ENCODE measurements around the gene CD200.
A peak's percentile ranks its signal among the peaks of the same experiment; 100 is the strongest.

Gene CD200

DNA sequence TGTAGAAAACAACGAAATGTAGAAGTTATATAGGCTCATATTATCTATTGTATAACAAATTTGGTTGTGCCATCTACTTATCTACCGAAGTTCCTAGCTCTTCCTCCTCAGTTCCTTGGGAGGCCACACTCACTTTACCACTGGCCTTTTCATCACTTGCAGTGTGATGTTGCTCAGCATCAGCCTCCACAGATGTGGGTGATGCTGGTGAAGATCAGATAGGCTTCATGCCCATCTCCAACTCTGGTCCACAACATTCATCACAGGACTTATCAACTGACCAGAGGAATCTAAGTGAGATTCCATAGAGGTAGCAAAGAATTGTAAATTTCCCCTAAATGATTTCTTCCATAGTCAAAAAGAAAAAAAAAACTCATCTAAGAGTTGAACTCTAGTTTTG lies 8.4 kb downstream of the CD200 start:
- Mint-ChIP-seq H3K36me3 (ENCODE audit: low read depth) (peaks cover 79% of the 10 kb centered on the region), H3K4me3 (peak overlapping the region; percentile 16), H3K27me3 (no peaks in the 10 kb centered on the region), H3K9me3 (no peaks in the 10 kb centered on the region), H3K27ac (peak overlapping the region; percentile 39), H3K4me1 (peaks cover 59% of the 10 kb centered on the region)
- DNase-seq (no peak), ATAC-seq (no peak)

DNA sequence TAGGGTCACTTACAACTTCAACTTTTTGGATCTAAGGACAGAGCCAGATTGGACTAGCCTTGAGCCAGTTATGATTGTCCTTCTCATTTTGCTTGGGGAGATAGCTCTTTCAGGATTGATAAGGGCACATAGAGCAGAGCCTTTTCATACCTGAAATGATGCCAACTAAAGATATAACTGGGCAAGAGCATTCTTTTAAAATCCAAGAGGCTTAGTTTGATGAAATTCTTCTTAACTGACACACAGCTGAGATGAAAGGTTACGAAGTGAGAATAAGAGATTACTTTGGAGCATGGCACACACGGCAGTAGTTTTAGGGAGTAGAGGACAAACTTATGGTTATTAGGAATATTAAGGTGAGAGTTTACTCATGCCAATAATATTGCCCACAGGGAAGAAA lies 12.7 kb downstream of the CD200 start:
- no peaks in the 10 kb centered on the region for H3K9me3 Mint-ChIP-seq
- peak overlapping the region; percentile 33 for H3K27ac Mint-ChIP-seq
- peaks cover 89% of the 10 kb centered on the region for H3K36me3 Mint-ChIP-seq (ENCODE audit: low read depth)
- H3K27me3 Mint-ChIP-seq: no peaks in the 10 kb centered on the region
- peaks cover 61% of the 10 kb centered on the region for H3K4me1 Mint-ChIP-seq
- no peak for DNase-seq
- H3K4me3 Mint-ChIP-seq: no peak overlapping the region
- no peak for ATAC-seq

DNA sequence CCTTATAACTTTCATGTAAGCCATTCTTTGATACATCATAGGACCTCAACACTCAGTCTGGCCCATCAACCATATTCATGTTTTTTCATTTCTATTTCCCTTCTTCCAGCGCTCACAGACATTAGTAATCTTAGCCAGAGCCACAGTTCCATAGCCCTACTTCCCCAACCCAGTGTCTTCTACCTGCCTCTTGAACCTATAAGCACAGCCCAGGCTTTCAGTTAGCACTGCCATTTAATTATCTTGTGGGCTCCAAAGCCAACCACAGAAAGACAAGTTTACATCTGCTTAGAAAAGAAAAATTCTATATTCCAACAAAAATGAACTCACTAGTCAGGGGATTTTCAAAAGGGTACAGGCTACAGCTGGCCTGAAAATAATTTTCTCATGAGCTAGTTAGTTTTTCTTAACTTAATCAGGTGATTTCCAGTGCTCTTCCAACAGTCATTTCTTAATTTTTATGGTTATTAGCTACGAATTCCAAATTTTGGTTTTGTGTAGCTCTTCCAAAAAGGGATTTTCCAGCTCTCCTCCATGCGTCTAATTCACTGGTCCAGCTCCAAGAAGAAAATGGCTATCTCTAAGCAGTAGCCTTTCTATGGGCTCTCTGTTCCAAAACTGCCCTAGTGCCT lies 13.7 kb downstream of the CD200 start:
- Mint-ChIP-seq H3K27me3 (no peaks in the 10 kb centered on the region), H3K27ac (peak overlapping the region; percentile 33), H3K4me3 (no peak overlapping the region), H3K4me1 (peaks cover 58% of the 10 kb centered on the region), H3K36me3 (ENCODE audit: low read depth) (peaks cover 89% of the 10 kb centered on the region), H3K9me3 (no peaks in the 10 kb centered on the region)
- ATAC-seq (no peak), DNase-seq (no peak)

DNA sequence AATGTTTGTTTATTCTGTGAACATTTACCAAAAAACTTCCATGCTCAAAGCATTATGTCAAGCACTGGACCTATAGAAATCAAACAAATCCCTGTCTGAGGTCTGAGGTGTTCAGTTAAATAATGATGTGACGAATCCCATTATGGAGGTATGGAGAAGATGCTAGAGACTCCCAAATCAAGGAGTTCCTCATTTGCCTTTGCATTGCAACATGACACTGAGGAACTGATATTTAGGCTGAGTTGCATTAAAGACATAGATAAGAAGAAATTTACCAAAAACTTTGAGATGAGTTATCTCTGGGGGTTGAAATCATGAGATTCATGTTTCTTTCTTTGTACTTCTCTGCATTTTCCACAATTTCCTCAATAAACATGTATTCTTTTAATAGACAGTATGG lies 16.0 kb downstream of the CD200 start:
- Mint-ChIP-seq H3K27me3 (no peaks in the 10 kb centered on the region), H3K9me3 (no peaks in the 10 kb centered on the region), H3K4me1 (peaks cover 55% of the 10 kb centered on the region), H3K4me3 (no peak overlapping the region), H3K36me3 (ENCODE audit: low read depth) (peaks cover 97% of the 10 kb centered on the region), H3K27ac (no peak overlapping the region)
- ATAC-seq (no peak), DNase-seq (no peak)

DNA sequence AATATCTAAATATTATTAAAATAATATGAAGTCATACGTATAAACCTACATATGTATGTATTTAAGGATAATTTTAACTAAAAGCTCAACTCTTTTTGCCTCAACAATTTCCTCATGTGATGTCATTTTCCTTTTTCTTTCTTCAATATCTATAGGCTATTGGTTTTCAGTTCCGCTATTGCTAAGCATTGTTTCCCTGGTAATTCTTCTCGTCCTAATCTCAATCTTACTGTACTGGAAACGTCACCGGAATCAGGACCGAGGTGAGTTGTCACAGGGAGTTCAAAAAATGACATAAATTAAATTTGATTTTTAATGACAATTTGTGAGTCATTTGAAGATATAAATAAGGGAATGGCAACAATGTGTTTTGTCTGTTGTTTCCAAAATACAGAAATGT lies 16.6 kb downstream of the CD200 start:
- peaks cover 52% of the 10 kb centered on the region for H3K4me1 Mint-ChIP-seq
- H3K36me3 Mint-ChIP-seq (ENCODE audit: low read depth): peaks cover 98% of the 10 kb centered on the region

DNA sequence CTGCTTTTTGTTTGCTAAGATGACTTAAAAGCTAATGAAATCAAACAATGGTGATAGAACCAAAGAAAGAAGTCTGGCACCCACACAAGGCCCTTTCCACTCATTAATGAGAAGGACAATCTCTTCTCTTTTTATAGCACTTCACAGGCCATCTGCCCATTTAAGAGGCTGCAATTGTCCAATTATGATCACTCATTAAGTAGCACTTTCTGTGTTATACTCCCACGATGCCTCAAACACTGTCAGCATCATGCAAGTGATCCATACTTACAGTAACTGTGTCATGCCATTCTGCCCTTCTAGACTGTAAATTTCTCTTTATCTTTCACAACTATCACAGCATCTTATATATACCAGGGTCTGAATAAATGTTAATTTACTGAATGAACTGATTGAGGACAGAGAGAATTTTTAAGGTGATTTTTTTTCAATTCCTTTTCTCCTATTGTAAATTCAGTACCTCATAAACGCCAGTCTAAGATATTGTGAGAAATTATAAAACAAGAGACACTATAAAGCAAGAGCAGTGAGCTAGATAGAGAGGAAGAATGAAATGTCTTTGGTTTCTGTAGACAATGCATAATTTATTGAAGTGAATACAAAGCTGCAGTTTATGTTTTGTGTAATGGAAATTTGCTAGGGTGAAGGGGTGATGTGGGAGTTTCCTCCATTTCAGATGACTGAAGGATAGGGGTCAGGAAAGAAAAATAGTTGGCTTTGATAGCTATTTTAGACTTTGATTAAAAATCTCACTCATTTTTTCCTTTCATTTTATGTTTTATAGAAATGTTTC lies 17.3 kb downstream of the CD200 start:
- Mint-ChIP-seq H3K4me3 (peak overlapping the region; percentile 1), H3K27me3 (no peaks in the 10 kb centered on the region), H3K36me3 (ENCODE audit: low read depth) (peaks cover 98% of the 10 kb centered on the region), H3K4me1 (peaks cover 53% of the 10 kb centered on the region), H3K9me3 (no peaks in the 10 kb centered on the region), H3K27ac (peak overlapping the region; percentile 24)
- ATAC-seq: peak; percentile 24
- DNase-seq: no peak

More for the DNA sequence above, 16.6 kb downstream of the CD200 start:
- no peak for ATAC-seq
- Mint-ChIP-seq H3K9me3 (no peaks in the 10 kb centered on the region), H3K27ac (no peak overlapping the region), H3K4me3 (no peak overlapping the region), H3K27me3 (no peaks in the 10 kb centered on the region)
- DNase-seq: no peak

DNA sequence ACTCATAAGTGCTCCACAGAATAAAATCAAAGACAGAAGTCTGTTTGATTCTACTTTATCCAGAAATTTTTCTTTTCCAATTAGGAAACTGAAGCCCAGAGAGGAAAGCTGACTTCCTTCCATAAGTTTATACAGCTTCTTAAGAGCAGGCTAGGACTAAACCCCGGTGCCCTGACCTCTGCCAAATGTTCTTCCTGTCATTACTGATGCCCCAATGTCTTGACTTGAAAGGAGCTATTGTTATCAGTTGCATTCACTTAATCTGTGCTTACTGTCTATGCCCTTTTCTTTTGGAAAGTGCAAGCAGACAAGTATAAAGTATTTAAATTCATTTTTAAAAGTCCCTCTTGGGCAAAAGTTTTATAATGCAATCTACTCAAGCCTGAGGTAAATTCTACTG lies 18.1 kb downstream of the CD200 start:
- Mint-ChIP-seq H3K27me3 (no peaks in the 10 kb centered on the region), H3K4me1 (peaks cover 53% of the 10 kb centered on the region), H3K4me3 (no peak overlapping the region), H3K27ac (no peak overlapping the region), H3K36me3 (ENCODE audit: low read depth) (peaks cover 95% of the 10 kb centered on the region), H3K9me3 (no peaks in the 10 kb centered on the region)
- ATAC-seq: no peak
- DNase-seq: no peak

DNA sequence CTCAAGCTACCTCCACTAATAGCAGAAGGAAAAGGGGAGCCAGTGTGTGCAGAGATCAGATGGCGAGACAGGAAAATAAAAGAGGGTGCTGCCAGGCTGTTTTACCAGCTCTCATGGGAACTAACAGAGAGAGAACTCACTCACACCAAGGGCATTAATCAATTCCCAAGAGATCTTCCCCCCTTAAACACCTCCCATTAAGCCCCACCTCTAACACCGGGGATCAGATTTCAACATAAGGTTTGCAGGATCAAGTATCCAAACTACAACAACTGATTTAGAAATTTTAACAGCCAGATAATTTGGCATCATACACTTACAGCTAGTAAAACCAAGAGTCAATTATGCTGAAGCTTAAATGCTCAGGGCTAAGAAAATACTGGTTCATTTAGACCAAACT lies 18.9 kb downstream of the CD200 start:
- ATAC-seq (no peak), DNase-seq (no peak)
- no peaks in the 10 kb centered on the region for H3K9me3 Mint-ChIP-seq
- H3K27ac Mint-ChIP-seq: no peak overlapping the region
- no peaks in the 10 kb centered on the region for H3K27me3 Mint-ChIP-seq
- no peak overlapping the region for H3K4me3 Mint-ChIP-seq
- peaks cover 46% of the 10 kb centered on the region for H3K4me1 Mint-ChIP-seq
- H3K36me3 Mint-ChIP-seq (ENCODE audit: low read depth): peaks cover 93% of the 10 kb centered on the region

DNA sequence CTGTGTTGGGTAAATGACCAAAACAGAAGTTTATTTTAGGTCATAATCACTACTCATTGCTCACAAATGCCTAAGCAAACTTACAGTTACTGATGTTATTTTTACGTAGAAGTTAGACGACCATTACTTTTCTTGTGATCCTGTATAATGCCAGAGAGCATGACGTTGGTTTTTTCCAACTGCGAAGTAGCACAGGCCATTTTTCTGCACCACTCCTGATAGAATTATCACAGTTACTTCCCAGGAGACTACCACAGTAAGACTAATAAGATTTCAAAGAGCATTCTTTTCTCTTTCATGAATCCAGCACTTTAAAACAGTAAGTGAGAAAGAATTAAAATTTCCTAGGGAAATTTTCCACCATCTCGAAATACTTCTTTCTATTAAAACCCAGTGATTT lies 19.8 kb downstream of the CD200 start:
- Mint-ChIP-seq H3K4me1 (peaks cover 43% of the 10 kb centered on the region), H3K4me3 (no peak overlapping the region), H3K27me3 (no peaks in the 10 kb centered on the region), H3K9me3 (no peaks in the 10 kb centered on the region), H3K27ac (no peak overlapping the region), H3K36me3 (ENCODE audit: low read depth) (peaks cover 87% of the 10 kb centered on the region)
- DNase-seq: no peak
- no peak for ATAC-seq

DNA sequence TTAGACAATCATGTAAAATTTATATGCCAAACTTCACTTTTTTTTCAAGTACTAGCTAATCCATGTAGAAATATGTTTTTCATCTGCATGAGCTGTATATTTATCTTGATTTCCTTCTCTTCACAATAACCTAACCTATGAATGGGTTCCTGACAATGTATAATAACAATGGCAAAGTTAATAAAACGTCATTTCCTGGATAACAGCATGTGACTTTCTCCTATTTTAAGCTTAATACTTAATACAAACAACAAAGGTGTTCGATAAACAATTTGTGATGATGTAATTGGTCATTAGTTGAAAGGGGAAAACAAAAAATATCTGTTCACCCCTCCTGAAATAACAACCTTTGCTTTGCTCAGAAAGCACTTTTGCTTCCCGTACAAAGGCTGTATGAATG lies 20.4 kb downstream of the CD200 start:
- peaks cover 84% of the 10 kb centered on the region for H3K36me3 Mint-ChIP-seq (ENCODE audit: low read depth)
- H3K4me3 Mint-ChIP-seq: no peak overlapping the region
- no peak overlapping the region for H3K27ac Mint-ChIP-seq

DNA sequence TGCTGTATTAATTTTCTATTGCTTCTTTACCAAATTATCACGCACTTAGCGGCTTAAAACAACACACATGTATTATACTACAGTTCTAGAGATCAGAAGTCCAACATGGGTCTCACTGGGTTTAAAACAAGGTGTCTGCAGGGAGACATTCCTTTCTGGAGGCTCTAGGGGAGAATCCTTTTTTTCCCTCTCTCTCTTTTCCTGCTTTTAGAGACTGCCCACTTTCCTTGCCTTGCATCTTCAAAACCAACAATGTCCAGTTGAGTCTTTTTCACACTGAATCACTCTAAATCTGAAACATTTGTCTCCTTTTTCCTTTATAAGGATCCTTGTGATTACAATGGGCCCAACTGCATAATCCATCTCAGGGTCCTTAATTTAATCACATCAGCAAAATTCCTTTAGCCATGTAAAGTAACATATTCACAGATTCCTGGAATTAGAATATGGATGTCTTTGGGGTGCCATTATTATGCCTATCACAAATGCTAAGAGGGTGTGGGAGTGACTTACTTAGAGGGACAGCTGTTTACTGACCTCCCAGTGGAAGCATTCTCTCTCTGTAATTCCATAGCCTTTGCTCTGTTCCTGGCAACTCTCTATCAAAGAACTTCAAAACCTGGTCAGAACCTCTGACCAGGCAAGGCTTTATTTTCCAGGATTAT lies 21.8 kb downstream of the CD200 start:
- H3K4me1 Mint-ChIP-seq: peaks cover 37% of the 10 kb centered on the region
- peaks cover 81% of the 10 kb centered on the region for H3K36me3 Mint-ChIP-seq (ENCODE audit: low read depth)
- ATAC-seq: no peak
- DNase-seq: no peak
- H3K4me3 Mint-ChIP-seq: no peak overlapping the region
- no peaks in the 10 kb centered on the region for H3K9me3 Mint-ChIP-seq
- no peaks in the 10 kb centered on the region for H3K27me3 Mint-ChIP-seq
- H3K27ac Mint-ChIP-seq: no peak overlapping the region

More for the DNA sequence above, 20.4 kb downstream of the CD200 start:
- H3K27me3 Mint-ChIP-seq: no peaks in the 10 kb centered on the region
- H3K4me1 Mint-ChIP-seq: peaks cover 43% of the 10 kb centered on the region
- DNase-seq: no peak
- ATAC-seq: no peak
- no peaks in the 10 kb centered on the region for H3K9me3 Mint-ChIP-seq

DNA sequence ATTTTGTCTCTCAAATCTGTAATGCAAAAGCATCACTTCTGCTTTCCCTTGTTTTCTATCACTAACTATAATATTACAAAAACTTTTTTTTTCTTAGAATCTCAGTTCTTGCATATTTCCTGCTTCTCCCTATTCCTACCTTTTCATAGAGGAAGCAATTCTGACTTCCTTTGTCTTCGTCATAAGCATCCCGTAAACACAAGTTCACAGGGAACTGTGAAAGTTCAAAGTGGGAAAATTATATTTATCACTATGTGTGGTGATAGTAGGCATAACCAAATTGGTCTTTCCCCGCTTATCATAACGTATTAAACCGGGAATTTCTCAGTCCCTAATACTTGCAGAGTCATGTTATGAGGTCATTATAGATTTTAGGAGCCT lies 22.3 kb downstream of the CD200 start:
- H3K27ac Mint-ChIP-seq: no peak overlapping the region
- ATAC-seq: no peak
- H3K4me3 Mint-ChIP-seq: no peak overlapping the region
- H3K9me3 Mint-ChIP-seq: no peaks in the 10 kb centered on the region
- DNase-seq: no peak
- H3K4me1 Mint-ChIP-seq: peaks cover 31% of the 10 kb centered on the region
- peaks cover 77% of the 10 kb centered on the region for H3K36me3 Mint-ChIP-seq (ENCODE audit: low read depth)
- H3K27me3 Mint-ChIP-seq: no peaks in the 10 kb centered on the region

DNA sequence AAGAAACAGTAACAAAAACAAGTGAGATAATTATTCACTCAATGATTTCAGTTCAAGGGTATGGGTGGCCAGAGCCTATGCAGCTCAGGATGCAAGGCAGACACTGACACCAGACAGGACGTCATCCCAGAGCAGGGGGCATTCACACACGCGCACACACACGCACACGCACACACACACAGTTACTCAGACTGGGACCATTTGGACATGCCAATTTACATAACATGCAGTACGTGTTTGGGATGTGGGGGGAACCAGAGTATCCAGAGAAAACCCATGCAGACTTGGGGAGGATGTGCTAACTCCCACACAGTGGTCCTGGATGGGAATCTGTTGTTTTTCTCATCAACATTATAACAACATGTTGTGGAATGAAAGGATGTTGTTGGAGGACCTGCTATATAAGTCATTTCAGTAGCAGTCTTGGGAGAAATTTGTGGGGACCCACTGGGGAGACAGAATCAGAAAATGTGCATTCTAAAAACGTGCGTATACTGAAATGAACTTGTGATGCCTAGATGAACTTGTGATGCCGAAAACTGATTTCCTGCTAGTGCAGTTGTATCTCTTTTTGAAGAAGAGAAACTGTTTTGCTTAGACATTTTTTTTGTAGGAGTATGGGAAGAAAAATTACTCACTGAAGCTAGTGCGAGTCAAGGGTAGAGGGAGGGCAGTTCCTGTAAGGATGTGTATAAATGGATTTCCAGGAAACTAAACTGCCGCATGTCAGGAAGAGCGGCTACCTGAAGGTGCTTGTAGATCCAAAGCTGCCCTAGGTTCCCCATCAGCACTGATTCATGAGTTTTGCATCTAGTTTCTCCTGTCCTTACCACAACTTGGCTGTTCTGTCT lies 25.2 kb downstream of the CD200 start:
- H3K36me3 Mint-ChIP-seq (ENCODE audit: low read depth): peaks cover 69% of the 10 kb centered on the region
- H3K27ac Mint-ChIP-seq: peak overlapping the region; percentile 7
- H3K9me3 Mint-ChIP-seq: no peaks in the 10 kb centered on the region
- H3K4me1 Mint-ChIP-seq: peaks cover 24% of the 10 kb centered on the region
- H3K27me3 Mint-ChIP-seq: no peaks in the 10 kb centered on the region
- H3K4me3 Mint-ChIP-seq: peak overlapping the region; percentile 28
- DNase-seq (no peak), ATAC-seq (no peak)

DNA sequence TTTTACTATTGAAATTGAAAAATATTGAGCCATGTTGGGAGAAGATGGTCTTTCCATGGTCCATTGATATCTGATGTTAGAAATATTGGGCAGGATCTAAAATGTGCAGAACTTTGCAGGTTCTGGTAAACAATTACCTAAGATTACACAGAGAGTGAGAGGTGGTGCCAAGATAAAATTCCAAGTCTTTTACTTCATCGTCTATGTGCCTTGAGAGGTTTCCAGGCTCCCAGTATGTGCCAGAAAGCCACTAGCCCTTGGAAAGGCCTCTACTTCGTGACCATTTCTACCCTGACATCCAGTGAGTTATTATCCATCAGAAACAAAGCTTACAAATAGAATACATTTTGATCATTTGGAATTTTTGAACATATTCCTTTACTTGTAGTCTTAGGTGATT lies 27.6 kb downstream of the CD200 start:
- no peaks in the 10 kb centered on the region for H3K27me3 Mint-ChIP-seq
- DNase-seq (no peak), ATAC-seq (no peak)
- peaks cover 44% of the 10 kb centered on the region for H3K4me1 Mint-ChIP-seq
- peaks cover 63% of the 10 kb centered on the region for H3K36me3 Mint-ChIP-seq (ENCODE audit: low read depth)
- no peak overlapping the region for H3K4me3 Mint-ChIP-seq
- H3K27ac Mint-ChIP-seq: no peak overlapping the region
- H3K9me3 Mint-ChIP-seq: no peaks in the 10 kb centered on the region

All from activated naive CD8-positive, alpha-beta T cell treated with anti-CD3 and anti-CD28 coated beads, Interleukin-2, amount 50 U/mL, for 24 hours (primary cell).